ENCODE measurements around the gene XPO6. TPM values are rescaled to one million over a fixed set of nuclear protein-coding genes. Genes with fewer than 3 reads are reported as not detected.

The XPO6 gene
- total RNA-seq, 1 experiment from 2014 or later: 124 TPM

GRCh38 chr16:28186752-28187151 is 25.0 kb downstream of the XPO6 start:
- no peak overlapping the region for H3K4ac ChIP-seq (ENCODE audit: low read depth, low read length)
- H3K79me2 ChIP-seq (ENCODE audit: insufficient read depth, low read length): peaks cover 28% of the 10 kb centered on the region; the same call in 1 of the 2 replicates
- DNase-seq: no peak
- H3K23me2 ChIP-seq (ENCODE audit: insufficient read length, low read depth, low read length, poor library complexity, severe bottlenecking): no peaks in the 10 kb centered on the region
- no peak overlapping the region for H2BK120ac ChIP-seq (ENCODE audit: low read depth, low read length, poor library complexity, severe bottlenecking)
- H4K20me1 ChIP-seq (ENCODE audit: control insufficient read depth, insufficient read depth, insufficient read length): no peaks in the 10 kb centered on the region
- no peak overlapping the region for H4K5ac ChIP-seq (ENCODE audit: insufficient read length, low read depth, low read length)
- no peak overlapping the region for H2BK15ac ChIP-seq (ENCODE audit: low read depth, low read length)
- H3K23ac ChIP-seq (ENCODE audit: insufficient read length, low read depth, low read length): no peak overlapping the region
- Mint-ChIP-seq H3K4me1 (peaks cover 27% of the 10 kb centered on the region in 2 experiments), H3K36me3 (ENCODE audit: insufficient read depth in 1 of 3, low read depth in 3 of 3) (peaks cover 6 to 9% (median 9%) of the 10 kb centered on the region in 3 experiments), H3K27ac (peak overlapping the region in 1 of 3 experiments; percentile 35; a peak in 2 of 7 replicates), H3K27me3 (ENCODE audit: low read depth) (no peaks in the 10 kb centered on the region), H3K4me3 (no peak overlapping the region), H3K9me3 (peaks cover 0 to 5% of the 10 kb centered on the region in 2 experiments; a peak in 3 of 5 replicates)
- peaks cover 2% of the 10 kb centered on the region for H3K79me1 ChIP-seq (ENCODE audit: insufficient read depth, low read depth, low read length, poor library complexity, severe bottlenecking)
- H3K4me1 ChIP-seq (ENCODE audit: insufficient read depth, low read length): peaks cover 4% of the 10 kb centered on the region
- no peak overlapping the region for H4K91ac ChIP-seq (ENCODE audit: insufficient read length, low read depth, low read length)
- no peak overlapping the region for H2BK20ac ChIP-seq (ENCODE audit: low read depth, low read length, poor library complexity, severe bottlenecking)
- H3K18ac ChIP-seq (ENCODE audit: insufficient read length, low read depth, low read length): no peak overlapping the region
- H3K56ac ChIP-seq (ENCODE audit: insufficient read length, low read depth, low read length): no peak overlapping the region
- no peak overlapping the region for H3K14ac ChIP-seq (ENCODE audit: insufficient read depth, low read length)
- H3T11ph ChIP-seq (ENCODE audit: low read length): no peak overlapping the region
- no peaks in the 10 kb centered on the region for H3K27me3 ChIP-seq (ENCODE audit: insufficient read depth, low read length)
- no peak overlapping the region for H3K27ac ChIP-seq (ENCODE audit: insufficient read length, low read depth, low read length)
- H2AFZ ChIP-seq (ENCODE audit: low read length): no peak overlapping the region
- H2BK12ac ChIP-seq (ENCODE audit: insufficient read length, low read depth, low read length): no peak overlapping the region
- no peak overlapping the region for H3K4me2 ChIP-seq (ENCODE audit: insufficient read depth, insufficient read length, low read length)
- no CpG with 5 or more reads among the region's 4 CpGs for WGBS (ENCODE audit: extremely low coverage, insufficient read length, low lambda C conversion rate)
- H3K9ac ChIP-seq (ENCODE audit: extremely low read depth, insufficient read length, low read length): no peak overlapping the region
- H2AK5ac ChIP-seq (ENCODE audit: insufficient read length, low read length): no peak overlapping the region
- TF ChIP-seq, protein P1, sequence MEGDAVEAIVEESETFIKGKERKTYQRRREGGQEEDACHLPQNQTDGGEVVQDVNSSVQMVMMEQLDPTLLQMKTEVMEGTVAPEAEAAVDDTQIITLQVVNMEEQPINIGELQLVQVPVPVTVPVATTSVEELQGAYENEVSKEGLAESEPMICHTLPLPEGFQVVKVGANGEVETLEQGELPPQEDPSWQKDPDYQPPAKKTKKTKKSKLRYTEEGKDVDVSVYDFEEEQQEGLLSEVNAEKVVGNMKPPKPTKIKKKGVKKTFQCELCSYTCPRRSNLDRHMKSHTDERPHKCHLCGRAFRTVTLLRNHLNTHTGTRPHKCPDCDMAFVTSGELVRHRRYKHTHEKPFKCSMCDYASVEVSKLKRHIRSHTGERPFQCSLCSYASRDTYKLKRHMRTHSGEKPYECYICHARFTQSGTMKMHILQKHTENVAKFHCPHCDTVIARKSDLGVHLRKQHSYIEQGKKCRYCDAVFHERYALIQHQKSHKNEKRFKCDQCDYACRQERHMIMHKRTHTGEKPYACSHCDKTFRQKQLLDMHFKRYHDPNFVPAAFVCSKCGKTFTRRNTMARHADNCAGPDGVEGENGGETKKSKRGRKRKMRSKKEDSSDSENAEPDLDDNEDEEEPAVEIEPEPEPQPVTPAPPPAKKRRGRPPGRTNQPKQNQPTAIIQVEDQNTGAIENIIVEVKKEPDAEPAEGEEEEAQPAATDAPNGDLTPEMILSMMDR (conservative IDR thresholded peaks at IDR 0.05): no peak
- H2BK5ac ChIP-seq (ENCODE audit: insufficient read length, low read length): no peak overlapping the region
- no peak overlapping the region for H4K8ac ChIP-seq (replicated peaks; ENCODE audit: insufficient read length, low read depth, low read length)
- no peaks in the 10 kb centered on the region for H3K9me3 ChIP-seq (ENCODE audit: control insufficient read depth, low read depth, low read length)

Data from H9 (cell line).